CD14-positive monocyte (primary cell): ENCODE measurements around the gene RHPN2. TPM values are rescaled to one million over a fixed set of nuclear protein-coding genes. Genes with fewer than 3 reads are reported as not detected.

ENCODE experiments used
- DNase-seq, 3 donors: peaks; one replicate each; pipeline ENCODE4 v3.0.0-alpha.2; 2011 to 2022
- H2AFZ ChIP-seq: 2 replicates; pipeline ENCODE4 v1.6.0; 2012; ENCODE audit warnings: mild to moderate bottlenecking, low read depth, low read length, inconsistent platforms; ENCODE audit not compliant: insufficient read depth, poor library complexity, severe bottlenecking
- H3K27ac ChIP-seq, 2 donors: 1 replicate in 1 of 2; 2 replicates in 1 of 2; pipeline ENCODE4 v1.5.1; 2012 to 2013; ENCODE audit warnings: low read length in 2 of 2, control low read depth in 1 of 2, inconsistent platforms in 1 of 2, low read depth in 1 of 2, mild to moderate bottlenecking in 1 of 2
- H3K27me3 ChIP-seq, 2 donors: one replicate each; pipeline versions ENCODE4 v1.6.0 to v1.6.1; 2011 to 2013; ENCODE audit warnings: low read length in 2 of 2; ENCODE audit not compliant: control insufficient read depth in 2 of 2, insufficient read depth in 2 of 2
- H3K36me3 ChIP-seq, 2 donors: replicated peaks in 1 of 2; 1 replicate in 1 of 2; 2 replicates in 1 of 2; pipeline versions ENCODE4 v1.5.1 to v1.6.1; 2012 to 2013; ENCODE audit warnings: low read length in 2 of 2, control low read depth in 1 of 2, inconsistent platforms in 1 of 2, mild to moderate bottlenecking in 1 of 2; ENCODE audit not compliant: insufficient read depth in 2 of 2, control insufficient read depth in 1 of 2
- H3K4me1 ChIP-seq, 2 donors: 1 replicate in 1 of 2; 2 replicates in 1 of 2; pipeline versions ENCODE4 v1.5.1 to v1.6.1; 2012 to 2013; ENCODE audit warnings: low read length in 2 of 2, control low read depth in 1 of 2, inconsistent platforms in 1 of 2, mild to moderate bottlenecking in 1 of 2, moderate library complexity in 1 of 2; ENCODE audit not compliant: insufficient read depth in 2 of 2, control insufficient read depth in 1 of 2
- H3K4me2 ChIP-seq: replicated peaks from 2 replicates; pipeline ENCODE3; 2012; ENCODE audit warnings: low read length, moderate library complexity, mild to moderate bottlenecking; ENCODE audit not compliant: poor library complexity, severe bottlenecking; ENCODE audit errors: extremely low read depth
- H3K4me3 ChIP-seq, 3 experiments: fragments of 200-600 bp in 1 of 3; sonication (generic) in 1 of 3; replicated peaks in 1 of 3; 1 replicate in 2 of 3; 2 replicates in 1 of 3; pipeline ENCODE4 v1.5.1; 2011 to 2013; ENCODE audit warnings: low read length in 3 of 3, mild to moderate bottlenecking in 3 of 3, control low read depth in 2 of 3, low read depth in 2 of 3, inconsistent platforms in 1 of 3, moderate library complexity in 1 of 3
- H3K79me2 ChIP-seq: 2 replicates; pipeline ENCODE4 v1.6.0; 2012; ENCODE audit warnings: mild to moderate bottlenecking, control low read depth, inconsistent platforms, low read length, moderate library complexity; ENCODE audit not compliant: insufficient read depth
- H3K9ac ChIP-seq: 2 replicates; pipeline ENCODE4 v1.6.0; 2017; ENCODE audit warnings: low read length, mild to moderate bottlenecking; ENCODE audit not compliant: insufficient read depth, poor library complexity, severe bottlenecking
- H3K9me3 ChIP-seq, 2 donors: replicated peaks in 1 of 2; 1 replicate in 1 of 2; 2 replicates in 1 of 2; pipeline versions ENCODE4 v1.5.1 to v1.6.1; 2012 to 2013; ENCODE audit warnings: low read length in 2 of 2, control low read depth in 1 of 2; ENCODE audit not compliant: control insufficient read depth in 1 of 2, insufficient read depth in 1 of 2
- H4K20me1 ChIP-seq: 2 replicates; pipeline ENCODE4 v1.6.0; 2012; ENCODE audit warnings: mild to moderate bottlenecking, low read length, control low read depth, moderate library complexity; ENCODE audit not compliant: insufficient read depth
- H3K27ac Mint-ChIP-seq, 7 donors: one replicate each; pipeline ENCODE4 v1.8.0; 2020; ENCODE audit warnings: mild to moderate bottlenecking in 7 of 7, mixed read lengths in 7 of 7, moderate library complexity in 6 of 7, inconsistent platforms in 2 of 7
- H3K27me3 Mint-ChIP-seq, 3 donors: one replicate each; pipeline ENCODE4 v1.8.0; 2021 to 2022; ENCODE audit warnings: low read depth in 3 of 3, mild to moderate bottlenecking in 3 of 3, mixed read lengths in 3 of 3, moderate library complexity in 3 of 3, inconsistent platforms in 1 of 3
- H3K36me3 Mint-ChIP-seq, 2 donors: one replicate each; pipeline ENCODE4 v1.8.0; 2020; ENCODE audit warnings: mixed read lengths in 2 of 2, inconsistent platforms in 1 of 2, mild to moderate bottlenecking in 1 of 2
- H3K4me1 Mint-ChIP-seq: one replicate; pipeline ENCODE4 v1.8.0; 2020; ENCODE audit warnings: mild to moderate bottlenecking, mixed read lengths
- H3K4me3 Mint-ChIP-seq, 2 donors: one replicate each; pipeline ENCODE4 v1.8.0; 2020; ENCODE audit warnings: mild to moderate bottlenecking in 2 of 2, mixed read lengths in 2 of 2, moderate library complexity in 1 of 2
- H3K9me3 Mint-ChIP-seq, 7 donors: one replicate each; pipeline ENCODE4 v1.8.0; 2020 to 2022; ENCODE audit warnings: mixed read lengths in 7 of 7, mild to moderate bottlenecking in 6 of 7, moderate library complexity in 6 of 7, inconsistent platforms in 2 of 7
- CTCF ChIP-seq: fragments of 200-600 bp; IDR thresholded peaks from one replicate; pipeline ENCODE4 v1.8.0; 2022; ENCODE audit warnings: antibody characterized with exemption, mild to moderate bottlenecking
- WGBS: methylation state at CpG from one replicate; pipeline ENCODE4 v1.1.5; 2013; ENCODE audit warnings: missing lambda C conversion rate; ENCODE audit not compliant: insufficient coverage; 5-methylcytosine and 5-hydroxymethylcytosine counted together
- intact Hi-C, 2 donors: fragments of 100-400 bp; cut with micrococcal nuclease; formaldehyde crosslinking; loops; one replicate each; pipeline versions ENCODE4 v1.15.0 to v1.15.1; 2023
- polyA plus RNA-seq, 3 donors: library from polyadenylated mRNA; depleted of rRNA in 1 of 3; unstranded in 2 of 3; stranded (reverse) in 1 of 3; fragments of 300-500 nt in 2 of 3; fragments of >200 nt in 1 of 3; fragmentation: Illumina TruSeq in 2 of 3; gene quantifications; 1 replicate in 2 of 3; 2 replicates in 1 of 3; pipeline ENCODE4 v1.2.3, GENCODE V29; 2012 to 2021

Gene RHPN2
- polyA plus RNA-seq, 3 donors = 0.16 to 0.93 (median 0.51) TPM

GRCh38 chr19:33000510-33000909 lies 64.2 kb downstream of the RHPN2 start:
- peaks cover 2 to 19% (median 5%) of the 10 kb centered on the region in 3 donors for H3K27me3 Mint-ChIP-seq
- Histone ChIP-seq H3K9me3 (no peaks in the 10 kb centered on the region), H3K4me1 (no peaks in the 10 kb centered on the region), H3K36me3 (no peaks in the 10 kb centered on the region), H3K27ac (no peak overlapping the region), H3K4me2 (no peak overlapping the region), H3K9ac (no peak overlapping the region), H3K27me3 (no peaks in the 10 kb centered on the region), H3K4me3 (no peak overlapping the region), H2AFZ (no peak overlapping the region), H4K20me1 (no peaks in the 10 kb centered on the region), H3K79me2 (no peaks in the 10 kb centered on the region)
- intact Hi-C loops = no loop called here
- peaks cover 0 to 2% (median 0%) of the 10 kb centered on the region in 7 donors for H3K9me3 Mint-ChIP-seq
- no peak overlapping the region for H3K4me3 Mint-ChIP-seq
- no peaks in the 10 kb centered on the region for H3K4me1 Mint-ChIP-seq
- no peak for TF ChIP-seq CTCF
- H3K27ac Mint-ChIP-seq = no peak overlapping the region
- H3K36me3 Mint-ChIP-seq = no peaks in the 10 kb centered on the region
- DNase-seq = no peak
- 67% methylated on average over 7 of the region's 8 CpGs for WGBS

- H3K27ac ChIP-seq = no peak overlapping the region
- no peaks in the 10 kb centered on the region for H3K4me1 ChIP-seq
- DNase-seq = no peak
- TF ChIP-seq CTCF = no peak
- Mint-ChIP-seq H3K4me1 (no peaks in the 10 kb centered on the region), H3K4me3 (no peak overlapping the region), H3K36me3 (no peaks in the 10 kb centered on the region), H3K27ac (no peak overlapping the region), H3K9me3 (peaks cover 0 to 2% (median 0%) of the 10 kb centered on the region in 7 donors), H3K27me3 (peaks cover 0 to 21% (median 2%) of the 10 kb centered on the region in 3 donors)
- H3K9ac ChIP-seq = no peak overlapping the region
- H3K4me2 ChIP-seq = no peak overlapping the region
- H3K79me2 ChIP-seq = no peaks in the 10 kb centered on the region
- H3K36me3 ChIP-seq = no peaks in the 10 kb centered on the region
- intact Hi-C loops = no loop called here
- WGBS = 89% methylated on average over 3 of the region's 3 CpGs
- no peak overlapping the region for H2AFZ ChIP-seq
- no peaks in the 10 kb centered on the region for H4K20me1 ChIP-seq
- H3K4me3 ChIP-seq = no peak overlapping the region
- H3K27me3 ChIP-seq = no peaks in the 10 kb centered on the region
- no peaks in the 10 kb centered on the region for H3K9me3 ChIP-seq
Observed at GRCh38 chr19:32998722-32999121, 66.0 kb downstream of the RHPN2 start.
